Lower lobe of right lung (tissue), 2 donors: ENCODE measurements around the gene BCL3. TPM values are rescaled to one million over a fixed set of nuclear protein-coding genes. Genes with fewer than 3 reads are reported as not detected.
A peak's percentile ranks its signal among the peaks of the same experiment; 100 is the strongest.

Source experiments
- ATAC-seq, 2 donors: fragments of 200-7000 bp; cut with Tn5 transposase; one replicate each; pipeline ENCODE4 v1.9.1; 2020 to 2022; ENCODE audit warnings: mild to moderate bottlenecking in 2 of 2, moderate library complexity in 2 of 2
- DNase-seq: peaks from one replicate; pipeline ENCODE4 v3.0.0-alpha.2; 2020
- H3K27ac ChIP-seq: fragments of 200-600 bp; one replicate; pipeline ENCODE4 v1.8.0; 2022
- H3K27me3 ChIP-seq: fragments of 200-600 bp; one replicate; pipeline ENCODE4 v1.8.0; 2022; ENCODE audit warnings: low read depth
- H3K36me3 ChIP-seq: fragments of 200-600 bp; one replicate; pipeline ENCODE4 v1.8.0; 2022; ENCODE audit warnings: mild to moderate bottlenecking
- H3K4me1 ChIP-seq: fragments of 200-600 bp; one replicate; pipeline ENCODE4 v1.8.0; 2022
- H3K4me3 ChIP-seq: fragments of 200-600 bp; one replicate; pipeline ENCODE4 v1.8.0; 2022; ENCODE audit warnings: mild to moderate bottlenecking
- H3K9me3 ChIP-seq: fragments of 200-600 bp; one replicate; pipeline ENCODE4 v1.8.0; 2022
- CTCF ChIP-seq: fragments of 200-600 bp; IDR thresholded peaks from one replicate; pipeline ENCODE4 v1.8.0; 2022; ENCODE audit warnings: antibody characterized with exemption, mild to moderate bottlenecking
- intact Hi-C: fragments of 100-400 bp; cut with DNase I; formaldehyde crosslinking; loops from one replicate; pipeline ENCODE4 v1.11.0; 2022
- total RNA-seq: library from RNA; stranded (reverse); fragmentation: NEBNext Ultra II Directional; extraction: Animal tissue kit (Norgen Biotek cat#: 25700); gene quantifications from one replicate; pipeline ENCODE4 v1.2.1, GENCODE V29; 2021
- donor health status: DM: no; HTN: yes; CAD: no; lungs with severe emphysema.

The BCL3 gene
- total RNA-seq, 1 donor from 2014 or later: 41.0 TPM

GRCh38 chr19:44745887-44746600 is 2.5 kb upstream of the BCL3 start:
- H3K27ac ChIP-seq: peak overlapping the region; percentile 92
- H3K4me3 ChIP-seq: no peak overlapping the region
- intact Hi-C loops: no loop called here
- no peaks in the 10 kb centered on the region for H3K27me3 ChIP-seq
- ATAC-seq: no peak
- peaks cover 2% of the 10 kb centered on the region for H3K36me3 ChIP-seq
- TF ChIP-seq CTCF: no peak
- no peaks in the 10 kb centered on the region for H3K9me3 ChIP-seq
- DNase-seq: no peak
- H3K4me1 ChIP-seq: peaks cover 85% of the 10 kb centered on the region

DNA sequence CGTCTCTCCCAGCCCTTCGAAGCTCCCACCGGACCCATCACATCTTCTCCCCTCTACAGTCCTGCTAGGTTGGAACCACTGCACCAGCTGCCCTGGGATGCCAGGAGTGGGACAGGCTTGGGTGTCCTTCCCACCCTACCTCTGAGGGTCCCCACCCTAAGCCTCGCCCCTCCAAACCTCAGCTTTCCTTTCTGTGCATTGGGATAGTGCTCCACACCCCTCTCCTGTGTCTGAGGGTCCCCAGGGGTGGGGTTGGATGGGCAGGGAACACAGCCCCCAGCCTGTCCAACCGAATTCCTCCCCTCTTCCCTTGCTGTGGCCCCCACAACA is 1.9 kb upstream of the BCL3 start:
- intact Hi-C loops: no loop called here
- TF ChIP-seq CTCF: no peak

GRCh38 chr19:44746946-44747738 is 1.4 kb upstream of the BCL3 start:
- TF ChIP-seq CTCF: no peak
- peak overlapping the region; percentile 69 for H3K4me3 ChIP-seq
- H3K4me1 ChIP-seq: peaks cover 85% of the 10 kb centered on the region
- DNase-seq: peak; percentile 92
- H3K36me3 ChIP-seq: peaks cover 12% of the 10 kb centered on the region
- ATAC-seq: peak; percentile 92 to 95
- no peaks in the 10 kb centered on the region for H3K9me3 ChIP-seq
- no peaks in the 10 kb centered on the region for H3K27me3 ChIP-seq
- peak overlapping the region; percentile 92 for H3K27ac ChIP-seq
- intact Hi-C loops: no loop called here

More for the DNA sequence above, 1.9 kb upstream of the BCL3 start:
- no peaks in the 10 kb centered on the region for H3K9me3 ChIP-seq
- peaks cover 7% of the 10 kb centered on the region for H3K36me3 ChIP-seq
- no peak overlapping the region for H3K4me3 ChIP-seq
- H3K4me1 ChIP-seq: peaks cover 85% of the 10 kb centered on the region
- no peaks in the 10 kb centered on the region for H3K27me3 ChIP-seq
- peak overlapping the region; percentile 92 for H3K27ac ChIP-seq
- ATAC-seq: no peak
- no peak for DNase-seq

GRCh38 chr19:44747739-44748425 is 626 bp upstream of the BCL3 start:
- H3K4me3 ChIP-seq: peak overlapping the region; percentile 69
- H3K27ac ChIP-seq: peak overlapping the region; percentile 92
- no peaks in the 10 kb centered on the region for H3K27me3 ChIP-seq
- DNase-seq: peak; percentile 82
- H3K4me1 ChIP-seq: peaks cover 85% of the 10 kb centered on the region
- H3K9me3 ChIP-seq: no peaks in the 10 kb centered on the region
- peaks cover 19% of the 10 kb centered on the region for H3K36me3 ChIP-seq
- no peak for TF ChIP-seq CTCF
- intact Hi-C loops: no loop called here
- ATAC-seq: peak; percentile 48 to 64

- TF ChIP-seq CTCF: no peak
- Histone ChIP-seq H3K27me3 (no peaks in the 10 kb centered on the region), H3K4me1 (peaks cover 78% of the 10 kb centered on the region), H3K36me3 (peaks cover 21% of the 10 kb centered on the region), H3K4me3 (peak overlapping the region; percentile 69), H3K9me3 (no peaks in the 10 kb centered on the region), H3K27ac (peak overlapping the region; percentile 92)
- intact Hi-C loops: no loop called here
- DNase-seq (no peak), ATAC-seq (no peak)
Measured at GRCh38 chr19:44749292-44749691, 784 bp downstream of the BCL3 start.
